ENCODE data around the gene FAT3. TPM values are rescaled to one million over a fixed set of nuclear protein-coding genes. Genes with fewer than 3 reads are reported as not detected.
A peak's percentile ranks its signal among the peaks of the same experiment; 100 is the strongest.

The FAT3 gene
- total RNA-seq, 1 donor from 2014 or later = 11.9 TPM

- Mint-ChIP-seq H3K36me3 (ENCODE audit: insufficient read depth) (no peaks in the 10 kb centered on the region), H3K4me3 (ENCODE audit: low read depth) (no peak overlapping the region), H3K4me1 (ENCODE audit: low read depth) (no peaks in the 10 kb centered on the region), H3K27me3 (no peaks in the 10 kb centered on the region), H3K9me3 (ENCODE audit: low read depth) (no peaks in the 10 kb centered on the region), H3K27ac (no peak overlapping the region)
- no peak for DNase-seq (ENCODE audit: low spot score, unreplicated experiment)
- no peak for TF ChIP-seq CTCF (IDR thresholded peaks at IDR 0.05; ENCODE audit: unreplicated experiment)
These were observed 32.5 kb upstream of the FAT3 start for GRCh38 chr11:92192141-92192540.

GRCh38 chr11:92198268-92198667 is 26.4 kb upstream of the FAT3 start:
- no peaks in the 10 kb centered on the region for H3K27me3 Mint-ChIP-seq
- no peak for TF ChIP-seq CTCF (IDR thresholded peaks at IDR 0.05; ENCODE audit: unreplicated experiment)
- DNase-seq (ENCODE audit: low spot score, unreplicated experiment) = no peak
- H3K4me3 Mint-ChIP-seq (ENCODE audit: low read depth) = no peak overlapping the region
- peak overlapping the region; percentile 52 for H3K27ac Mint-ChIP-seq
- H3K36me3 Mint-ChIP-seq (ENCODE audit: insufficient read depth) = no peaks in the 10 kb centered on the region
- H3K4me1 Mint-ChIP-seq (ENCODE audit: low read depth) = no peaks in the 10 kb centered on the region
- H3K9me3 Mint-ChIP-seq (ENCODE audit: low read depth) = peaks cover 7% of the 10 kb centered on the region

GRCh38 chr11:92199991-92200390 is 24.6 kb upstream of the FAT3 start:
- Mint-ChIP-seq H3K4me1 (ENCODE audit: low read depth) (no peaks in the 10 kb centered on the region), H3K27me3 (no peaks in the 10 kb centered on the region), H3K27ac (no peak overlapping the region), H3K36me3 (ENCODE audit: insufficient read depth) (no peaks in the 10 kb centered on the region), H3K4me3 (ENCODE audit: low read depth) (no peak overlapping the region), H3K9me3 (ENCODE audit: low read depth) (peaks cover 7% of the 10 kb centered on the region)
- TF ChIP-seq CTCF (IDR thresholded peaks at IDR 0.05; ENCODE audit: unreplicated experiment) = no peak
- DNase-seq (ENCODE audit: low spot score, unreplicated experiment) = no peak

- Mint-ChIP-seq H3K27ac (no peak overlapping the region), H3K4me1 (ENCODE audit: low read depth) (peaks cover 2% of the 10 kb centered on the region), H3K4me3 (ENCODE audit: low read depth) (no peak overlapping the region), H3K36me3 (ENCODE audit: insufficient read depth) (no peaks in the 10 kb centered on the region), H3K27me3 (no peaks in the 10 kb centered on the region), H3K9me3 (ENCODE audit: low read depth) (peaks cover 7% of the 10 kb centered on the region)
- no peak for DNase-seq (ENCODE audit: low spot score, unreplicated experiment)
- no peak for TF ChIP-seq CTCF (IDR thresholded peaks at IDR 0.05; ENCODE audit: unreplicated experiment)
These were observed 19.9 kb upstream of the FAT3 start for GRCh38 chr11:92204731-92205130.

GRCh38 chr11:92206441-92206840 is 18.2 kb upstream of the FAT3 start:
- Mint-ChIP-seq H3K27ac (no peak overlapping the region), H3K27me3 (no peaks in the 10 kb centered on the region), H3K4me3 (ENCODE audit: low read depth) (no peak overlapping the region), H3K36me3 (ENCODE audit: insufficient read depth) (no peaks in the 10 kb centered on the region), H3K4me1 (ENCODE audit: low read depth) (peaks cover 4% of the 10 kb centered on the region), H3K9me3 (ENCODE audit: low read depth) (no peaks in the 10 kb centered on the region)
- DNase-seq (ENCODE audit: low spot score, unreplicated experiment) = no peak
- no peak for TF ChIP-seq CTCF (IDR thresholded peaks at IDR 0.05; ENCODE audit: unreplicated experiment)

Measured in progenitor cell of endocrine pancreas (in vitro differentiated cells).